CD14-positive monocyte (primary cell): Measurements from ENCODE around the gene IL1RAPL1. TPM values are rescaled to one million over a fixed set of nuclear protein-coding genes. Genes with fewer than 3 reads are reported as not detected.

Source experiments
- DNase-seq, 3 donors: peaks; one replicate each; pipeline ENCODE4 v3.0.0-alpha.2; 2011 to 2022
- H2AFZ ChIP-seq: 2 replicates; pipeline ENCODE4 v1.6.0; 2012; ENCODE audit warnings: mild to moderate bottlenecking, low read depth, low read length, inconsistent platforms; ENCODE audit not compliant: insufficient read depth, poor library complexity, severe bottlenecking
- H3K27ac ChIP-seq, 2 donors: 1 replicate in 1 of 2; 2 replicates in 1 of 2; pipeline ENCODE4 v1.5.1; 2012 to 2013; ENCODE audit warnings: low read length in 2 of 2, control low read depth in 1 of 2, inconsistent platforms in 1 of 2, low read depth in 1 of 2, mild to moderate bottlenecking in 1 of 2
- H3K27me3 ChIP-seq, 2 donors: one replicate each; pipeline versions ENCODE4 v1.6.0 to v1.6.1; 2011 to 2013; ENCODE audit warnings: low read length in 2 of 2; ENCODE audit not compliant: control insufficient read depth in 2 of 2, insufficient read depth in 2 of 2
- H3K36me3 ChIP-seq, 2 donors: replicated peaks in 1 of 2; 1 replicate in 1 of 2; 2 replicates in 1 of 2; pipeline versions ENCODE4 v1.5.1 to v1.6.1; 2012 to 2013; ENCODE audit warnings: low read length in 2 of 2, control low read depth in 1 of 2, inconsistent platforms in 1 of 2, mild to moderate bottlenecking in 1 of 2; ENCODE audit not compliant: insufficient read depth in 2 of 2, control insufficient read depth in 1 of 2
- H3K4me1 ChIP-seq, 2 donors: 1 replicate in 1 of 2; 2 replicates in 1 of 2; pipeline versions ENCODE4 v1.5.1 to v1.6.1; 2012 to 2013; ENCODE audit warnings: low read length in 2 of 2, control low read depth in 1 of 2, inconsistent platforms in 1 of 2, mild to moderate bottlenecking in 1 of 2, moderate library complexity in 1 of 2; ENCODE audit not compliant: insufficient read depth in 2 of 2, control insufficient read depth in 1 of 2
- H3K4me2 ChIP-seq: replicated peaks from 2 replicates; pipeline ENCODE3; 2012; ENCODE audit warnings: low read length, moderate library complexity, mild to moderate bottlenecking; ENCODE audit not compliant: poor library complexity, severe bottlenecking; ENCODE audit errors: extremely low read depth
- H3K4me3 ChIP-seq, 3 experiments: fragments of 200-600 bp in 1 of 3; sonication (generic) in 1 of 3; replicated peaks in 1 of 3; 1 replicate in 2 of 3; 2 replicates in 1 of 3; pipeline ENCODE4 v1.5.1; 2011 to 2013; ENCODE audit warnings: low read length in 3 of 3, mild to moderate bottlenecking in 3 of 3, control low read depth in 2 of 3, low read depth in 2 of 3, inconsistent platforms in 1 of 3, moderate library complexity in 1 of 3
- H3K79me2 ChIP-seq: 2 replicates; pipeline ENCODE4 v1.6.0; 2012; ENCODE audit warnings: mild to moderate bottlenecking, control low read depth, inconsistent platforms, low read length, moderate library complexity; ENCODE audit not compliant: insufficient read depth
- H3K9ac ChIP-seq: 2 replicates; pipeline ENCODE4 v1.6.0; 2017; ENCODE audit warnings: low read length, mild to moderate bottlenecking; ENCODE audit not compliant: insufficient read depth, poor library complexity, severe bottlenecking
- H3K9me3 ChIP-seq, 2 donors: replicated peaks in 1 of 2; 1 replicate in 1 of 2; 2 replicates in 1 of 2; pipeline versions ENCODE4 v1.5.1 to v1.6.1; 2012 to 2013; ENCODE audit warnings: low read length in 2 of 2, control low read depth in 1 of 2; ENCODE audit not compliant: control insufficient read depth in 1 of 2, insufficient read depth in 1 of 2
- H4K20me1 ChIP-seq: 2 replicates; pipeline ENCODE4 v1.6.0; 2012; ENCODE audit warnings: mild to moderate bottlenecking, low read length, control low read depth, moderate library complexity; ENCODE audit not compliant: insufficient read depth
- H3K27ac Mint-ChIP-seq, 7 donors: one replicate each; pipeline ENCODE4 v1.8.0; 2020; ENCODE audit warnings: mild to moderate bottlenecking in 7 of 7, mixed read lengths in 7 of 7, moderate library complexity in 6 of 7, inconsistent platforms in 2 of 7
- H3K27me3 Mint-ChIP-seq, 3 donors: one replicate each; pipeline ENCODE4 v1.8.0; 2021 to 2022; ENCODE audit warnings: low read depth in 3 of 3, mild to moderate bottlenecking in 3 of 3, mixed read lengths in 3 of 3, moderate library complexity in 3 of 3, inconsistent platforms in 1 of 3
- H3K36me3 Mint-ChIP-seq, 2 donors: one replicate each; pipeline ENCODE4 v1.8.0; 2020; ENCODE audit warnings: mixed read lengths in 2 of 2, inconsistent platforms in 1 of 2, mild to moderate bottlenecking in 1 of 2
- H3K4me1 Mint-ChIP-seq: one replicate; pipeline ENCODE4 v1.8.0; 2020; ENCODE audit warnings: mild to moderate bottlenecking, mixed read lengths
- H3K4me3 Mint-ChIP-seq, 2 donors: one replicate each; pipeline ENCODE4 v1.8.0; 2020; ENCODE audit warnings: mild to moderate bottlenecking in 2 of 2, mixed read lengths in 2 of 2, moderate library complexity in 1 of 2
- H3K9me3 Mint-ChIP-seq, 7 donors: one replicate each; pipeline ENCODE4 v1.8.0; 2020 to 2022; ENCODE audit warnings: mixed read lengths in 7 of 7, mild to moderate bottlenecking in 6 of 7, moderate library complexity in 6 of 7, inconsistent platforms in 2 of 7
- CTCF ChIP-seq: fragments of 200-600 bp; IDR thresholded peaks from one replicate; pipeline ENCODE4 v1.8.0; 2022; ENCODE audit warnings: antibody characterized with exemption, mild to moderate bottlenecking
- WGBS: methylation state at CpG from one replicate; pipeline ENCODE4 v1.1.5; 2013; ENCODE audit warnings: missing lambda C conversion rate; ENCODE audit not compliant: insufficient coverage; 5-methylcytosine and 5-hydroxymethylcytosine counted together
- intact Hi-C, 2 donors: fragments of 100-400 bp; cut with micrococcal nuclease; formaldehyde crosslinking; loops; one replicate each; pipeline versions ENCODE4 v1.15.0 to v1.15.1; 2023
- polyA plus RNA-seq, 3 donors: library from polyadenylated mRNA; depleted of rRNA in 1 of 3; unstranded in 2 of 3; stranded (reverse) in 1 of 3; fragments of 300-500 nt in 2 of 3; fragments of >200 nt in 1 of 3; fragmentation: Illumina TruSeq in 2 of 3; gene quantifications; 1 replicate in 2 of 3; 2 replicates in 1 of 3; pipeline ENCODE4 v1.2.3, GENCODE V29; 2012 to 2021

Gene IL1RAPL1
- polyA plus RNA-seq, 3 donors, result not detected

- Histone ChIP-seq H3K27ac (no peak overlapping the region), H2AFZ (no peak overlapping the region), H3K9me3 (no peaks in the 10 kb centered on the region), H3K27me3 (no peaks in the 10 kb centered on the region), H3K79me2 (no peaks in the 10 kb centered on the region), H3K9ac (no peak overlapping the region), H3K4me1 (no peaks in the 10 kb centered on the region), H3K4me2 (no peak overlapping the region), H4K20me1 (no peaks in the 10 kb centered on the region), H3K36me3 (no peaks in the 10 kb centered on the region), H3K4me3 (no peak overlapping the region)
- H3K27ac Mint-ChIP-seq, result no peak overlapping the region
- DNase-seq, result no peak
- no peaks in the 10 kb centered on the region for H3K27me3 Mint-ChIP-seq
- no peak overlapping the region for H3K4me3 Mint-ChIP-seq
- H3K4me1 Mint-ChIP-seq, result no peaks in the 10 kb centered on the region
- intact Hi-C loops, result no loop called here
- TF ChIP-seq CTCF, result no peak
- H3K9me3 Mint-ChIP-seq, result peaks cover 0 to 3% (median 1%) of the 10 kb centered on the region in 7 donors
- H3K36me3 Mint-ChIP-seq, result no peaks in the 10 kb centered on the region
- no CpG with 5 or more reads among the region's 1 CpG for WGBS
These were observed 105.9 kb downstream of the IL1RAPL1 start for GRCh38 chrX:28693101-28693500.

- H3K36me3 ChIP-seq, result no peaks in the 10 kb centered on the region
- H4K20me1 ChIP-seq, result no peaks in the 10 kb centered on the region
- DNase-seq, result no peak
- Mint-ChIP-seq H3K4me1 (no peaks in the 10 kb centered on the region), H3K4me3 (no peak overlapping the region), H3K27me3 (no peaks in the 10 kb centered on the region), H3K27ac (no peak overlapping the region), H3K9me3 (peaks cover 0 to 2% (median 0%) of the 10 kb centered on the region in 7 donors), H3K36me3 (no peaks in the 10 kb centered on the region)
- H3K4me1 ChIP-seq, result no peaks in the 10 kb centered on the region
- H2AFZ ChIP-seq, result no peak overlapping the region
- H3K27ac ChIP-seq, result no peak overlapping the region
- TF ChIP-seq CTCF, result no peak
- no peaks in the 10 kb centered on the region for H3K27me3 ChIP-seq
- no peak overlapping the region for H3K9ac ChIP-seq
- no peaks in the 10 kb centered on the region for H3K9me3 ChIP-seq
- no peak overlapping the region for H3K4me3 ChIP-seq
- no peak overlapping the region for H3K4me2 ChIP-seq
- intact Hi-C loops, result no loop called here
- no peaks in the 10 kb centered on the region for H3K79me2 ChIP-seq
These were observed 110.5 kb downstream of the IL1RAPL1 start for GRCh38 chrX:28697732-28698131.
